Stimulated activated naive B cell treated with anti-CD40 and anti-IgM and Interleukin-4, amounts not matched to agents 10 μg/mL and 1 μg/mL and 100 μg/mL, for 72 hours (primary cell): Measurements from ENCODE around the gene KCNQ1OT1.
A peak's percentile ranks its signal among the peaks of the same experiment; 100 is the strongest.

ENCODE experiments used
- ATAC-seq, 2 donors: fragments of 150-1000 bp; cut with Tn5 transposase; replicated peaks; 2 replicates each; pipeline ENCODE4 v1.10.0; 2021; ENCODE audit warnings: moderate library complexity in 1 of 2
- DNase-seq: peaks from one replicate; pipeline ENCODE4 v3.0.0; 2021
- H3K27ac Mint-ChIP-seq: one replicate; pipeline ENCODE4 v1.8.0; 2022; ENCODE audit warnings: mild to moderate bottlenecking, mixed read lengths
- H3K27me3 Mint-ChIP-seq, 2 donors: one replicate each; pipeline ENCODE4 v1.8.0; 2022; ENCODE audit warnings: mixed read lengths in 2 of 2
- H3K36me3 Mint-ChIP-seq, 2 donors: one replicate each; pipeline ENCODE4 v1.8.0; 2022; ENCODE audit warnings: mixed read lengths in 2 of 2, mild to moderate bottlenecking in 1 of 2
- H3K4me1 Mint-ChIP-seq, 2 donors: one replicate each; pipeline ENCODE4 v1.8.0; 2022; ENCODE audit warnings: mixed read lengths in 2 of 2, mild to moderate bottlenecking in 1 of 2
- H3K4me3 Mint-ChIP-seq, 2 donors: one replicate each; pipeline ENCODE4 v1.8.0; 2022; ENCODE audit warnings: mild to moderate bottlenecking in 2 of 2, mixed read lengths in 2 of 2, moderate library complexity in 1 of 2
- H3K9me3 Mint-ChIP-seq, 2 donors: one replicate each; pipeline ENCODE4 v1.8.0; 2022; ENCODE audit warnings: mixed read lengths in 2 of 2, mild to moderate bottlenecking in 1 of 2

KCNQ1OT1 gene

DNA sequence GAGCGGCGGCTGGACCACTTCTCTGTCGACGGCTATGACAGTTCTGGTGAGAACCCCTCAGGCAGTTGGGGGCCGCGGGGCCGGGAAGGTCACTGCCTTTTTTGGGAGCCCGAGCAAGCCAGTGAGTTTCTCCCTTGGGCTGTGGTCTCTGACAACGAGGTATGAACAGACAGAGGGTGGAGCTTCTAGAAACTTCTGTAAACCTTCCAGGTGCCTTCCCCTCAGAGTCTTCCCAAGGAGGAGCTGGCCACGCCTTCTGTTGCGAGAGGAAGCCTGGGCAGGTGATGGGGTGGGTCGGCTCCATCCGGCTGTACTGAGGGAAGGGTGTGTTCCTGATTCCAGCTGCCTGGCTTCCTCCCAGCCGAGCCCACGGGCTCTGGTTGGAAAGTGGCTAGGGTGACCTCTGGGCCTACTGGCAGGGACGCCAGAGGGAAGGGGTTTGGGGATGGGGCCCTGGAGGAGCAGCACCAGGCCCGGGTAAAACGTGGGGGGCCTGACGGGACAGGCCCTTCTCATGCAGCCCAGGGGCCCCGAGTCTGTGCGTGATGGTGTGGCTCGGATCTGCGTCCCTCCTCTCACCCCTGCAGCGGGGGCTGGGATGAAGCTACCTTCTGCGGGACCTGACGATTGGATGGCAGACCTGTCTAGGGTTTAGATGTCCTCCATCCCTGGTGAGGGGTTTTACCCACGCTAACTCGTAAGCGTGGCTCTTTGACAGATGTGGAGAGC, 110.8 kb downstream of the KCNQ1OT1 start:
- Mint-ChIP-seq H3K27me3 (no peaks in the 10 kb centered on the region), H3K27ac (no peak overlapping the region), H3K36me3 (peaks cover 2 to 22% of the 10 kb centered on the region in 2 donors), H3K9me3 (no peaks in the 10 kb centered on the region), H3K4me3 (no peak overlapping the region), H3K4me1 (no peaks in the 10 kb centered on the region)
- DNase-seq (no peak), ATAC-seq (no peak)

DNA sequence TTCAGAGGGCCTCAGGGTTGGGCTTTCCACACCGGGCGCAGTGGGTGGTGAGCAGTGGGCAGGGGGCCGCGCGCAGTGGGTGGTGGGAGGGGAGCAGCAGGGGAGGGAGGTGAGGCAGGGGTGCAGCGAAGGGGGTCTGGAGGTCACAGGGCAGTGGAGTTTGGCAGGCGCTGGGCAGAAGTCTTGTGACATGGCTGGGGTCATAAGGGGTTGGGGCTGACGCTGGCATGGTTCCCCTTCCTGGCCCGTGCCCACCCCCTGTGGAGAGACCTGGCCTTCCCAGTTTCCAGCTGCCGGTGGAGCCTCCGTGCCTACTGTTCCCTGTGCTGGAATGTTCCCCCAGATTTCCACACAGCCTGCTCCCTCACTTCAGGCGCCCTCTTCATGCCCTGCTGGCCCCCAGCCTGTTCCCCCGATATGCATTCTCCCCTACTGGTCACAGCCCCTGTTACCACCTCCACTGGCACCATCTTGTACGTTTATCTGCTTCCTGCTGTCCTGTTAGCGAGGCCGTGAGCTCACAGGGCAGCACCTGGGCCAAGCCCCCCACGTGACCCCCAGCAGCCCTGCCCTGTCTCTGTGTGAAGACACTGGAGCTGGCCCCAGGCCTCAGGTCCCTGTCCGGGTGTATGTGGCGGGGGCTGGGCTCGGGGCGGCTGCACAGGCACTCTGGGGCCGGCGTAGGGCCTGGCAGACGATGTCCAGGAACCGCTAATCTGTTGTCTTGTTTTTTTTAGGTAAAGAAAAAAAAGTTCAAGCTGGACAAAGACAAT, 111.6 kb downstream of the KCNQ1OT1 start:
- Mint-ChIP-seq H3K27me3 (no peaks in the 10 kb centered on the region), H3K36me3 (peaks cover 2 to 16% of the 10 kb centered on the region in 2 donors), H3K4me1 (no peaks in the 10 kb centered on the region), H3K4me3 (no peak overlapping the region), H3K9me3 (no peaks in the 10 kb centered on the region), H3K27ac (no peak overlapping the region)
- DNase-seq (no peak), ATAC-seq (no peak)

- ATAC-seq (no peak), DNase-seq (peak; percentile 0)
- Mint-ChIP-seq H3K27me3 (no peaks in the 10 kb centered on the region), H3K27ac (no peak overlapping the region), H3K4me3 (no peak overlapping the region), H3K9me3 (no peaks in the 10 kb centered on the region), H3K4me1 (no peaks in the 10 kb centered on the region), H3K36me3 (peaks cover 2 to 13% of the 10 kb centered on the region in 2 donors)
These were observed 112.5 kb downstream of the KCNQ1OT1 start for GRCh38 chr11:2587132-2587930.

GRCh38 chr11:2586793-2587131, 113.0 kb downstream of the KCNQ1OT1 start:
- Mint-ChIP-seq H3K36me3 (peaks cover 2 to 13% of the 10 kb centered on the region in 2 donors), H3K9me3 (no peaks in the 10 kb centered on the region), H3K27me3 (no peaks in the 10 kb centered on the region), H3K4me1 (no peaks in the 10 kb centered on the region), H3K4me3 (no peak overlapping the region), H3K27ac (no peak overlapping the region)
- ATAC-seq (no peak), DNase-seq (no peak)

- no peaks in the 10 kb centered on the region for H3K4me1 Mint-ChIP-seq
- no peak for ATAC-seq
- no peak for DNase-seq
- no peaks in the 10 kb centered on the region for H3K27me3 Mint-ChIP-seq
- H3K36me3 Mint-ChIP-seq: peaks cover 2 to 13% of the 10 kb centered on the region in 2 donors
- no peaks in the 10 kb centered on the region for H3K9me3 Mint-ChIP-seq
- no peak overlapping the region for H3K27ac Mint-ChIP-seq
- no peak overlapping the region for H3K4me3 Mint-ChIP-seq
These were observed 113.6 kb downstream of the KCNQ1OT1 start for GRCh38 chr11:2586087-2586792.

GRCh38 chr11:2585566-2586086, 114.2 kb downstream of the KCNQ1OT1 start:
- no peaks in the 10 kb centered on the region for H3K9me3 Mint-ChIP-seq
- H3K27ac Mint-ChIP-seq: no peak overlapping the region
- no peak overlapping the region for H3K4me3 Mint-ChIP-seq
- H3K27me3 Mint-ChIP-seq: no peaks in the 10 kb centered on the region
- ATAC-seq (no peak), DNase-seq (peak; percentile 0)
- no peaks in the 10 kb centered on the region for H3K4me1 Mint-ChIP-seq
- H3K36me3 Mint-ChIP-seq: peaks cover 0 to 8% of the 10 kb centered on the region in 2 donors

DNA sequence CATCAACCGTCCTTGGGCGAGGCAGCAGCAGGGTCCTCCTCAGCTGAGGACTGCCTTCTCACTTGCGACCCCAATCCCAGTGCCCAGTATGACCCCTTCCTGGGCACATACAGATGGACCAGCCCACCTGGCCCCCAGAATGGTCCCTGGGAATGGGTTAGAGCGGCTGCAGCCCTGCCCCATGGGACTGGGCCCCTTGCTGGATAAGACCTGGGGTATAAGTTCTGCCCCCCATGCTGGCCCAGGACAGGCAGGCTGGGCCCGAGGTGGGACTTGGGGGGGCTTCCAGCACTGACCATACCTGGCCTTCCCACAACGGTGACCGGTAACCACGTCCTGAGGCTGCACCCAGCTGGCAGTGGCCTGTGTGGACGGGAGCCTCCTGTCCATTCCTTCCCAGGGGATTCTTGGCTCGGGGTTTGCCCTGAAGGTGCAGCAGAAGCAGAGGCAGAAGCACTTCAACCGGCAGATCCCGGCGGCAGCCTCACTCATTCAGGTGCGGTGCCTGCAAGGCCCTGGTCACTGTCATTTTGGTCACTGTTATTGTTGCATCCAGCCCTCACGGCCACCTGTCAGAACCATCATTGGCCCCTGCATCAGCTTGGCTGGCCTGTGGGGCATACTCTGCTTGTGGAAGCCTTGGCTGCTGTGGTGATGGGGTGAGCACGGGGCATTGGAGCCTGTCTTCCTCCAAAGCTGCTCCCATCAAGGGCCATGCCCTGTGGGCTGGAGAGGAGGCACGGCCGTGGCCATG, 114.8 kb downstream of the KCNQ1OT1 start:
- no peak overlapping the region for H3K4me3 Mint-ChIP-seq
- peak; percentile 0 for DNase-seq
- no peak overlapping the region for H3K27ac Mint-ChIP-seq
- H3K4me1 Mint-ChIP-seq: no peaks in the 10 kb centered on the region
- peaks cover 0 to 2% of the 10 kb centered on the region in 2 donors for H3K36me3 Mint-ChIP-seq
- ATAC-seq: no peak
- no peaks in the 10 kb centered on the region for H3K9me3 Mint-ChIP-seq
- no peaks in the 10 kb centered on the region for H3K27me3 Mint-ChIP-seq

DNA sequence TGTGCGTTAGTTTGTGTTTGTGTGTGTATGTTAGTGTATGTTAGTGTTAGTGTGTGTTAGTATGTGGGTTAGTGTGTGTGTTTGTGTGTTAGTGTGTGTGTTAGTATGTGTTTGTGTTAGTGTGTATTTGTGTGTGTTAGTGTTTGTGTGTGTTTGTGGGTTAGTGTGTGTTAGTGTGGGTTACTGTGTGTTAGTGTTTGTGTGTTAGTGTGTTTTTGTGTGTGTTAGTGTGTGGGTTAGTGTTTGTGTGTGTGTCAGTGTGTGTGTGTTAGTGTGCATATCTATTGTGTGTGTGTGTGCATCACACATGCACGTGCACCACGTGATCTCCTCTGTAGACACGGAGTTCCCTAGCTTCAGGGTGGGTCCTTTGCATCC, 115.4 kb downstream of the KCNQ1OT1 start:
- no peaks in the 10 kb centered on the region for H3K27me3 Mint-ChIP-seq
- H3K27ac Mint-ChIP-seq: no peak overlapping the region
- no peaks in the 10 kb centered on the region for H3K4me1 Mint-ChIP-seq
- H3K36me3 Mint-ChIP-seq: no peaks in the 10 kb centered on the region
- no peak overlapping the region for H3K4me3 Mint-ChIP-seq
- ATAC-seq (no peak), DNase-seq (no peak)
- no peaks in the 10 kb centered on the region for H3K9me3 Mint-ChIP-seq

GRCh38 chr11:2583605-2583958, 116.2 kb downstream of the KCNQ1OT1 start:
- DNase-seq: no peak
- Mint-ChIP-seq H3K36me3 (peaks cover 0 to 3% of the 10 kb centered on the region in 2 donors), H3K27ac (no peak overlapping the region), H3K4me1 (no peaks in the 10 kb centered on the region), H3K9me3 (no peaks in the 10 kb centered on the region), H3K4me3 (no peak overlapping the region), H3K27me3 (no peaks in the 10 kb centered on the region)
- ATAC-seq: no peak

GRCh38 chr11:2582946-2583604, 116.7 kb downstream of the KCNQ1OT1 start:
- ATAC-seq: no peak
- H3K27ac Mint-ChIP-seq: no peak overlapping the region
- no peaks in the 10 kb centered on the region for H3K9me3 Mint-ChIP-seq
- peaks cover 0 to 3% of the 10 kb centered on the region in 2 donors for H3K36me3 Mint-ChIP-seq
- DNase-seq: no peak
- H3K4me3 Mint-ChIP-seq: no peak overlapping the region
- no peaks in the 10 kb centered on the region for H3K4me1 Mint-ChIP-seq
- H3K27me3 Mint-ChIP-seq: no peaks in the 10 kb centered on the region

GRCh38 chr11:2582351-2582945, 117.3 kb downstream of the KCNQ1OT1 start:
- no peak overlapping the region for H3K4me3 Mint-ChIP-seq
- H3K27ac Mint-ChIP-seq: no peak overlapping the region
- no peaks in the 10 kb centered on the region for H3K9me3 Mint-ChIP-seq
- H3K27me3 Mint-ChIP-seq: no peaks in the 10 kb centered on the region
- DNase-seq (no peak), ATAC-seq (no peak)
- H3K4me1 Mint-ChIP-seq: no peaks in the 10 kb centered on the region
- H3K36me3 Mint-ChIP-seq: peaks cover 0 to 3% of the 10 kb centered on the region in 2 donors

GRCh38 chr11:2581931-2582350, 117.9 kb downstream of the KCNQ1OT1 start:
- no peaks in the 10 kb centered on the region for H3K27me3 Mint-ChIP-seq
- ATAC-seq (no peak), DNase-seq (no peak)
- H3K9me3 Mint-ChIP-seq: no peaks in the 10 kb centered on the region
- no peak overlapping the region for H3K27ac Mint-ChIP-seq
- H3K4me3 Mint-ChIP-seq: no peak overlapping the region
- H3K4me1 Mint-ChIP-seq: no peaks in the 10 kb centered on the region
- H3K36me3 Mint-ChIP-seq: peaks cover 0 to 3% of the 10 kb centered on the region in 2 donors
